ENCODE data around the gene PPP1R11.
A peak's percentile ranks its signal among the peaks of the same experiment; 100 is the strongest.

DNA sequence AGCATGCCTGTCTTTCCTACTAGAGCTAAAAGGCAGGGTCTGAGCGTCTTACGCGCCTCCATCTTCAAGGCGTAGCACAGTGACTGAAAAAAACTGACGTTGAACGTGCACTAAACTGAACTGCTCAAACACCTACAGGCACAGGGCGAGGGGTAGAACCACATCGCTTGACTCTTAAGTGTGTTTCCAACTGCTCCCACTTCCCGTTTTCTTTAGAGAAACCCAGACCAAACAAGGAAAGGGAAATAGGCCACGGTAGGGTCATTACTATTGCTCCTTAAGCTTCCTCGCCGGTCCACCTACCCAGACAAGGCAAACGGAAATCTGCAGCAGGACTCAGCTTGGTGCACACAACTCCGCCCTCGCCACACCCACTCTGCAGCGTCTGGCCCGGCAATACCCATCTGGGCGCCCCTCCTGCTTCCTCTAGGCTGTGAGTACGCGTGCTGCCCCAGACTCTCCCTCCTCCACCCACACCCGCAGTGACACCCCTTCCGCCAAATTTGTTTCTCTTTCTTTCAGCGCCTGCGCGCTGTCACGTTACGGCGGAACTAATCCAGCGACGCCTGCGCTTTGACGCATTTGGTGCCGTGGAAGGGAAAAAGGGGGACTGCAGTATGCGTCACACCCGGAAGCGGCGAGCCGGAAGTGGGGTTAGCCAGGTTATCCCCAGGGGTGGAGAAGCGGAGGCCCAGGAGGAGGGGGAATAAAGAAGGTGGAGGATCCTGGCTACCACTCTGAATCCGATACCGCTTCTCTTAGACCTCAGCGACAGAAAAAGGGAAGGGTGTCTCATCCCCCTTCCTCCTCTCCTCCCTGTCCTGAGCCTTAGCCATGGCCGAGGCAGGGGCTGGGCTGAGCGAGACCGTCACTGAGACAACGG is at the start of gene PPP1R11:
- TF ChIP-seq, protein P1, sequence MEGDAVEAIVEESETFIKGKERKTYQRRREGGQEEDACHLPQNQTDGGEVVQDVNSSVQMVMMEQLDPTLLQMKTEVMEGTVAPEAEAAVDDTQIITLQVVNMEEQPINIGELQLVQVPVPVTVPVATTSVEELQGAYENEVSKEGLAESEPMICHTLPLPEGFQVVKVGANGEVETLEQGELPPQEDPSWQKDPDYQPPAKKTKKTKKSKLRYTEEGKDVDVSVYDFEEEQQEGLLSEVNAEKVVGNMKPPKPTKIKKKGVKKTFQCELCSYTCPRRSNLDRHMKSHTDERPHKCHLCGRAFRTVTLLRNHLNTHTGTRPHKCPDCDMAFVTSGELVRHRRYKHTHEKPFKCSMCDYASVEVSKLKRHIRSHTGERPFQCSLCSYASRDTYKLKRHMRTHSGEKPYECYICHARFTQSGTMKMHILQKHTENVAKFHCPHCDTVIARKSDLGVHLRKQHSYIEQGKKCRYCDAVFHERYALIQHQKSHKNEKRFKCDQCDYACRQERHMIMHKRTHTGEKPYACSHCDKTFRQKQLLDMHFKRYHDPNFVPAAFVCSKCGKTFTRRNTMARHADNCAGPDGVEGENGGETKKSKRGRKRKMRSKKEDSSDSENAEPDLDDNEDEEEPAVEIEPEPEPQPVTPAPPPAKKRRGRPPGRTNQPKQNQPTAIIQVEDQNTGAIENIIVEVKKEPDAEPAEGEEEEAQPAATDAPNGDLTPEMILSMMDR (IDR thresholded peaks at IDR 0.05): no peak
- TF ChIP-seq POLR2AphosphoS5 (IDR thresholded peaks at IDR 0.05; ENCODE audit: low read depth, low read length): peak; percentile 93
- TF ChIP-seq, protein P2, sequence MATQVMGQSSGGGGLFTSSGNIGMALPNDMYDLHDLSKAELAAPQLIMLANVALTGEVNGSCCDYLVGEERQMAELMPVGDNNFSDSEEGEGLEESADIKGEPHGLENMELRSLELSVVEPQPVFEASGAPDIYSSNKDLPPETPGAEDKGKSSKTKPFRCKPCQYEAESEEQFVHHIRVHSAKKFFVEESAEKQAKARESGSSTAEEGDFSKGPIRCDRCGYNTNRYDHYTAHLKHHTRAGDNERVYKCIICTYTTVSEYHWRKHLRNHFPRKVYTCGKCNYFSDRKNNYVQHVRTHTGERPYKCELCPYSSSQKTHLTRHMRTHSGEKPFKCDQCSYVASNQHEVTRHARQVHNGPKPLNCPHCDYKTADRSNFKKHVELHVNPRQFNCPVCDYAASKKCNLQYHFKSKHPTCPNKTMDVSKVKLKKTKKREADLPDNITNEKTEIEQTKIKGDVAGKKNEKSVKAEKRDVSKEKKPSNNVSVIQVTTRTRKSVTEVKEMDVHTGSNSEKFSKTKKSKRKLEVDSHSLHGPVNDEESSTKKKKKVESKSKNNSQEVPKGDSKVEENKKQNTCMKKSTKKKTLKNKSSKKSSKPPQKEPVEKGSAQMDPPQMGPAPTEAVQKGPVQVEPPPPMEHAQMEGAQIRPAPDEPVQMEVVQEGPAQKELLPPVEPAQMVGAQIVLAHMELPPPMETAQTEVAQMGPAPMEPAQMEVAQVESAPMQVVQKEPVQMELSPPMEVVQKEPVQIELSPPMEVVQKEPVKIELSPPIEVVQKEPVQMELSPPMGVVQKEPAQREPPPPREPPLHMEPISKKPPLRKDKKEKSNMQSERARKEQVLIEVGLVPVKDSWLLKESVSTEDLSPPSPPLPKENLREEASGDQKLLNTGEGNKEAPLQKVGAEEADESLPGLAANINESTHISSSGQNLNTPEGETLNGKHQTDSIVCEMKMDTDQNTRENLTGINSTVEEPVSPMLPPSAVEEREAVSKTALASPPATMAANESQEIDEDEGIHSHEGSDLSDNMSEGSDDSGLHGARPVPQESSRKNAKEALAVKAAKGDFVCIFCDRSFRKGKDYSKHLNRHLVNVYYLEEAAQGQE (IDR thresholded peaks at IDR 0.05; ENCODE audit: insufficient read depth in 1 of 2, low read depth in 2 of 2, low read length in 1 of 2): no peak
